HG03378 (cell line): ENCODE results near the gene EEF2K.
"Not testable (repeated sequence)": the region's sequence is repeated elsewhere in the genome, so short reads cannot be mapped to it uniquely, and the experiment has no call there.

Experiments used
- ATAC-seq: cut with Tn5 transposase; IDR thresholded peaks from one replicate; pipeline ENCODE4 v1.9.1; 2021; ENCODE audit warnings: mild to moderate bottlenecking, moderate library complexity; ENCODE audit not compliant: unreplicated experiment

EEF2K gene

GRCh38 chr16:22206013-22206841 lies at the start of gene EEF2K:
Gene EEF2K, plus strand, starts transcription at chr16:22206278. Its CDS starts 19,452 bp downstream, at chr16:22225730.
- peak; percentile 72 for ATAC-seq

GRCh38 chr16:22161401-22161800 lies 44.7 kb upstream of the EEF2K start:
- no peak for ATAC-seq

GRCh38 chr16:22161999-22162655 lies 44.0 kb upstream of the EEF2K start, which contains the start of gene SDR42E2:
Gene SDR42E2, plus strand, starts transcription at chr16:22162506. Its CDS starts 3,077 bp downstream, at chr16:22165583.
- no peak for ATAC-seq

- no peak for ATAC-seq
These were observed 43.4 kb upstream of the EEF2K start for GRCh38 chr16:22162656-22163009.

GRCh38 chr16:22163806-22164205 lies 42.3 kb upstream of the EEF2K start:
- no peak for ATAC-seq

- no peak for ATAC-seq
These were observed 41.6 kb upstream of the EEF2K start for GRCh38 chr16:22164482-22164881.

- ATAC-seq, result no peak
These were observed 40.4 kb upstream of the EEF2K start for GRCh38 chr16:22165508-22166285.

GRCh38 chr16:22171953-22172352 lies 34.1 kb upstream of the EEF2K start:
- no peak for ATAC-seq

GRCh38 chr16:22172642-22173041 lies 33.4 kb upstream of the EEF2K start:
- not testable (repeated sequence) for ATAC-seq

- no peak for ATAC-seq
These were observed 31.4 kb upstream of the EEF2K start for GRCh38 chr16:22174642-22175041.

GRCh38 chr16:22177968-22178930 lies 27.8 kb upstream of the EEF2K start:
- no peak for ATAC-seq

GRCh38 chr16:22181426-22181825 lies 24.7 kb upstream of the EEF2K start:
- no peak for ATAC-seq

GRCh38 chr16:22181843-22182242 lies 24.2 kb upstream of the EEF2K start:
- ATAC-seq, result no peak

- no peak for ATAC-seq
These were observed 22.7 kb upstream of the EEF2K start for GRCh38 chr16:22183335-22183734.

- no peak for ATAC-seq
These were observed 22.0 kb upstream of the EEF2K start for GRCh38 chr16:22183901-22184614.

GRCh38 chr16:22184615-22184968 lies 21.5 kb upstream of the EEF2K start:
- no peak for ATAC-seq

GRCh38 chr16:22186517-22186916 lies 19.6 kb upstream of the EEF2K start:
- ATAC-seq, result no peak

GRCh38 chr16:22188267-22188594 lies 17.8 kb upstream of the EEF2K start:
- no peak for ATAC-seq

- no peak for ATAC-seq
These were observed 17.3 kb upstream of the EEF2K start for GRCh38 chr16:22188595-22189442.
